ENCODE results near the gene DGKZ.
A peak's percentile ranks its signal among the peaks of the same experiment; 100 is the strongest.

DGKZ gene

GRCh38 chr11:46307785-46308341 lies 39.4 kb upstream of the DGKZ start:
- no peak for DNase-seq (ENCODE audit: low read depth)

DNA sequence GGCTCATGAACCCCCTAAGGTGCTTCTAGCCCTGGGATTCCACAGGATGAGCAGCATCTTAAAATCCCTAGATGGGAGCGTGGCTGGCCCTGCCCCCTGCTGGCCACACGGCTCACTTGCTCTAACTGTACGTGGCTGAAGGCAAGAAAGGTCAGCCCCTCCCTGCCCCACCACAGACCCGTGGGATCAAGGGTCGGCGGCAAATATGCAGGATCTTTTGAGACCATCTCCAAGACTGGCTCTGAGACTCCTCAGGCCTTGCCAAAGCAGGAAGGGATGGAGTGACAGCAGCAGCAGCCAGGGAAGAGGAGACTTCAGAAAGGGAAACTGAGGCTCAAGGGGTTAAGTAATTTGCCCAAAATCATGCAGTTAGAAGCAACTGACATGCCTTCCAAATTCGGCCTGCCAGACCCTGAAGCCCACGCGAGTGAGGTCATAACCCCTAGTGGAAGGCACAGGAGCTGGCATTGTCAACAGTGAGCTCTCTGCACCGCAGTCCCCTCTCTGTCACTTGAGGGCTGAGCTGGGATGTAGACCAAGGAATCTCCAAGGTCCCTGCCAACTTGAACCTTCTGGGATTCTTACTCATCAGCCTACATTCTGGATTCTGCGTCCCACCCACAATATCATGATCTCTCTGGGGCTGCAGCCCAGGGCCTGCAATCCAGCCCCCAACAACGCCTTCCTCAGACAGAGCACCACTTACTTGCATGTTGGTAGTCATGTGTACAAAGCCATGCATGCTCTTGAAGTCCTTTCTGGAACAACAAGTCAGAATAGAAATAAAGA lies 38.4 kb upstream of the DGKZ start:
- TF ChIP-seq CTCF (IDR thresholded peaks at IDR 0.05; ENCODE audit: low read depth, low read length): peak; percentile 76
- TF ChIP-seq POLR2A (IDR thresholded peaks at IDR 0.05; ENCODE audit: extremely low read depth, insufficient read length): no peak
- TF ChIP-seq MYC (IDR thresholded peaks at IDR 0.05; ENCODE audit: low read depth, low read length): peak; percentile 25; the same call in 1 of the 2 replicates
- no peak overlapping the region for H3K4me3 ChIP-seq (ENCODE audit: low read depth, low read length)
- DNase-seq (ENCODE audit: low read depth): peak; percentile 79

More at GRCh38 chr11:46307785-46308341, 39.4 kb upstream of the DGKZ start:
- TF ChIP-seq CTCF (IDR thresholded peaks at IDR 0.05; ENCODE audit: low read depth, low read length): no peak
- TF ChIP-seq MYC (IDR thresholded peaks at IDR 0.05; ENCODE audit: low read depth, low read length): no peak
- TF ChIP-seq MAX (IDR thresholded peaks at IDR 0.05; ENCODE audit: low read depth, low read length): no peak
- no peak for TF ChIP-seq POLR2A (IDR thresholded peaks at IDR 0.05; ENCODE audit: extremely low read depth, insufficient read length)
- H3K4me3 ChIP-seq (ENCODE audit: low read depth, low read length): no peak overlapping the region

DNA sequence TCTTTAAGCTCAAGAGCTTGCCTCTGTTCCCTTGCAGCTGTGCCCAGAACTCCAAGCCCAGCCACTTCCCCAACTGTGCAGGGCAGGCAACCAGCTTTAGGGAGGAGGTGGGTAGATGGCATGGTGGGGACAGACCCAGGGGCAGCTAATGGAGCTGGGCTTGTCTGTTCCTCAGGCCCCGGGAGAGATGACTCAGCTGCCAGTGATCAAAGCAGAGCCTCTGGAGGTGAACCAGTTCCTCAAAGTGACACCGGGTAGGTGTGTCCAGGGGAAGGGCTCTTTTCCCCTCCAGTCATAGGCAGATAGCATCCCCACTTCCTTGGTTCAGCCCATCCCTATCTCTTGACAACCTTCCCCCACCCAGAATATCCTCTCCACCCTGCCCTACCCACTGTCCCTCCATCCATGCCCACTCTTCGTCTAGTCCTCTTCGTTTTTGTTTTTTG lies 37.4 kb upstream of the DGKZ start:
- H3K4me3 ChIP-seq (ENCODE audit: low read depth, low read length): no peak overlapping the region
- no peak for TF ChIP-seq MAX (IDR thresholded peaks at IDR 0.05; ENCODE audit: low read depth, low read length)
- no peak for TF ChIP-seq CTCF (IDR thresholded peaks at IDR 0.05; ENCODE audit: low read depth, low read length)
- peak; percentile 22; the same call in 1 of the 2 replicates for TF ChIP-seq MYC (IDR thresholded peaks at IDR 0.05; ENCODE audit: low read depth, low read length)
- DNase-seq (ENCODE audit: low read depth): peak; percentile 93

GRCh38 chr11:46315033-46315738 lies 32.1 kb upstream of the DGKZ start:
- TF ChIP-seq CTCF (IDR thresholded peaks at IDR 0.05; ENCODE audit: low read depth, low read length) (peak; percentile 96), POLR2A (IDR thresholded peaks at IDR 0.05; ENCODE audit: extremely low read depth, insufficient read length) (no peak)
- H3K4me3 ChIP-seq (ENCODE audit: low read depth, low read length): no peak overlapping the region
- peak; percentile 78 for DNase-seq (ENCODE audit: low read depth)

- DNase-seq (ENCODE audit: low read depth): no peak
- TF ChIP-seq CTCF (IDR thresholded peaks at IDR 0.05; ENCODE audit: low read depth, low read length) (no peak), MYC (IDR thresholded peaks at IDR 0.05; ENCODE audit: low read depth, low read length) (no peak), MAX (IDR thresholded peaks at IDR 0.05; ENCODE audit: low read depth, low read length) (no peak), POLR2A (IDR thresholded peaks at IDR 0.05; ENCODE audit: extremely low read depth, insufficient read length) (no peak)
- H3K4me3 ChIP-seq (ENCODE audit: low read depth, low read length): no peak overlapping the region
Observed at GRCh38 chr11:46315783-46316563, 31.3 kb upstream of the DGKZ start.
